GM12878 (cell line): ENCODE results near the gene SHFL. TPM values are rescaled to one million over a fixed set of nuclear protein-coding genes. Genes with fewer than 3 reads are reported as not detected.

ENCODE experiments used
- ATAC-seq: fragments of 200-7000 bp; cut with Tn5 transposase; 3 replicates; pipeline ENCODE4 v1.9.1; 2020; ENCODE audit warnings: mild to moderate bottlenecking, moderate library complexity
- BruUV-seq: library from RNA; stranded (reverse); fragments of 400-500 nt; replicated peaks from 2 replicates; lab custom pipeline; 2021; lab: Mats Ljungman, UMichigan
- CTCF ChIA-PET: fragments of 300-600 bp; sonication (Branson Sonifier 250); formaldehyde crosslinking; extraction: SDS; loops from one replicate; lab custom pipeline; 2021; ENCODE audit warnings: inconsistent platforms; lab: Yijun Ruan, JAX
- POLR2A ChIA-PET: fragments of 350-600 bp; formaldehyde crosslinking; extraction: SDS; loops from one replicate; lab custom pipeline; 2021; ENCODE audit warnings: inconsistent platforms; lab: Charles Lee
- RAD21 ChIA-PET: fragments of 300-600 bp; sonication (Branson Sonifier 250); formaldehyde crosslinking; loops from one replicate; lab custom pipeline; 2023; ENCODE audit warnings: antibody characterized with exemption; ENCODE audit not compliant: unreplicated experiment; lab: Charles Lee
- SMC1A ChIA-PET: fragments of 300-600 bp; sonication (Branson Sonifier 250); formaldehyde crosslinking; loops from one replicate; lab custom pipeline; 2023; ENCODE audit not compliant: unreplicated experiment, uncharacterized antibody; lab: Charles Lee
- DNase-seq: peaks from one replicate; pipeline ENCODE4 v3.0.0-alpha.2; 2011; ENCODE audit warnings: low read depth, low spot score
- FAIRE-seq: peaks from 3 replicates; lab custom pipeline; 2011; peaks lifted over from hg19 to GRCh38; lab: Jason Lieb, UNC
- H2AFZ ChIP-seq: 2 replicates; pipeline ENCODE4 v1.6.0; 2011; ENCODE audit warnings: low read depth, low read length, control low read depth; ENCODE audit not compliant: control insufficient read depth
- H3K27ac ChIP-seq: 2 replicates; pipeline ENCODE4 v1.5.1; 2011; ENCODE audit warnings: control low read depth; ENCODE audit not compliant: control insufficient read depth, insufficient read depth
- H3K27me3 ChIP-seq, 2 experiments: replicated peaks in 1 of 2; 2 replicates each; pipeline versions ENCODE4 v1.6.0 to v1.6.1; 2011; ENCODE audit warnings: low read length in 1 of 2; ENCODE audit not compliant: control insufficient read depth in 2 of 2, insufficient read depth in 2 of 2
- H3K36me3 ChIP-seq, 2 experiments: 2 replicates each; pipeline ENCODE4 v1.5.1; 2011; ENCODE audit warnings: low read length in 1 of 2; ENCODE audit not compliant: control insufficient read depth in 2 of 2, insufficient read depth in 2 of 2
- H3K4me1 ChIP-seq: 2 replicates; pipeline ENCODE4 v1.6.1; 2011; ENCODE audit warnings: mild to moderate bottlenecking, low read length, moderate library complexity, mixed read lengths; ENCODE audit not compliant: control insufficient read depth, insufficient read depth
- H3K4me2 ChIP-seq: 2 replicates; pipeline ENCODE4 v1.6.0; 2011; ENCODE audit warnings: control low read depth; ENCODE audit not compliant: control insufficient read depth, insufficient read depth
- H3K4me3 ChIP-seq: fragments of 200-600 bp; sonication (generic); 2 replicates; pipeline ENCODE4 v1.5.1; 2016
- H3K79me2 ChIP-seq: 2 replicates; pipeline ENCODE4 v1.6.0; 2011; ENCODE audit warnings: low read length; ENCODE audit not compliant: control insufficient read depth, insufficient read depth
- H3K9ac ChIP-seq: 2 replicates; pipeline ENCODE4 v1.8.0; 2011; ENCODE audit warnings: low read length, control low read depth, mixed read lengths; ENCODE audit not compliant: control insufficient read depth, insufficient read depth
- H3K9me3 ChIP-seq: replicated peaks from 3 replicates; pipeline ENCODE4 v1.5.1; 2011; ENCODE audit warnings: mild to moderate bottlenecking, low read length; ENCODE audit not compliant: control insufficient read depth, insufficient read depth
- H4K20me1 ChIP-seq: 2 replicates; pipeline ENCODE4 v1.6.0; 2011; ENCODE audit not compliant: control insufficient read depth, insufficient read depth
- ATF7 ChIP-seq: fragments of 450-650 bp; IDR thresholded peaks from 2 replicates; pipeline ENCODE4 v1.6.1; 2016; ENCODE audit warnings: low read depth, mild to moderate bottlenecking
- DPF2 ChIP-seq: fragments of 450-650 bp; IDR thresholded peaks from 2 replicates; pipeline ENCODE4 v1.6.1; 2017; ENCODE audit warnings: mild to moderate bottlenecking
- EED ChIP-seq: sonication (generic); IDR thresholded peaks from 2 replicates; pipeline ENCODE4 v1.6.1; 2016; ENCODE audit warnings: antibody characterized with exemption, low read depth
- EGR1 ChIP-seq, 2 experiments: IDR thresholded peaks; 1 replicate in 1 of 2; 2 replicates in 1 of 2; pipeline ENCODE4 v1.6.1; 2011 to 2012; ENCODE audit warnings: low read depth in 2 of 2, low read length in 2 of 2, borderline replicate concordance in 1 of 2, mild to moderate bottlenecking in 1 of 2, moderate library complexity in 1 of 2
- IKZF2 ChIP-seq, 2 experiments: fragments of 450-650 bp; IDR thresholded peaks; 2 replicates each; pipeline ENCODE4 v1.6.1; 2017; ENCODE audit warnings: mild to moderate bottlenecking in 2 of 2, moderate library complexity in 2 of 2
- IRF4 ChIP-seq: IDR thresholded peaks from 2 replicates; pipeline ENCODE4 v1.6.1; 2011; ENCODE audit warnings: low read depth, low read length
- MTA2 ChIP-seq: fragments of 450-650 bp; IDR thresholded peaks from 2 replicates; pipeline ENCODE4 v1.6.1; 2016; ENCODE audit warnings: low read depth, mild to moderate bottlenecking, moderate library complexity
- MYC ChIP-seq: IDR thresholded peaks from 2 replicates; pipeline ENCODE4 v1.6.1; 2011; ENCODE audit warnings: mild to moderate bottlenecking, low read length, moderate library complexity, inconsistent platforms; ENCODE audit not compliant: insufficient read depth, insufficient replicate concordance, insufficient read length, severe bottlenecking
- NFIC ChIP-seq: IDR thresholded peaks from 2 replicates; pipeline ENCODE4 v1.6.1; 2012; ENCODE audit warnings: low read depth, mild to moderate bottlenecking, inconsistent platforms, low read length, moderate library complexity
- PML ChIP-seq: IDR thresholded peaks from 2 replicates; pipeline ENCODE4 v1.6.1; 2012; ENCODE audit warnings: low read length, inconsistent platforms
- POLR2AphosphoS5 ChIP-seq: IDR thresholded peaks from 2 replicates; pipeline ENCODE4 v1.6.1; 2011; ENCODE audit warnings: mild to moderate bottlenecking, low read length, inconsistent platforms
- POU2F2 ChIP-seq: IDR thresholded peaks from 3 replicates; pipeline ENCODE4 v1.6.1; 2011; ENCODE audit warnings: low read depth, mild to moderate bottlenecking, low read length, borderline replicate concordance
- RELA ChIP-seq: fragments of 450-650 bp; IDR thresholded peaks from 2 replicates; pipeline ENCODE4 v1.8.0; 2014; ENCODE audit warnings: borderline replicate concordance; ENCODE audit not compliant: partially characterized antibody
- RUNX3 ChIP-seq: IDR thresholded peaks from 2 replicates; pipeline ENCODE4 v1.6.1; 2012; ENCODE audit warnings: low read length, inconsistent platforms
- SIN3A ChIP-seq: IDR thresholded peaks from 2 replicates; pipeline ENCODE4 v1.6.1; 2012; ENCODE audit warnings: low read depth, low read length, improper control_type of control experiment
- SPI1 ChIP-seq: IDR thresholded peaks from 2 replicates; pipeline ENCODE4 v1.6.1; 2011; ENCODE audit warnings: low read depth, mild to moderate bottlenecking, low read length, moderate library complexity, borderline replicate concordance; ENCODE audit not compliant: insufficient read depth
- SRF ChIP-seq, 2 experiments: IDR thresholded peaks; 2 replicates each; pipeline ENCODE4 v1.6.1; 2011; ENCODE audit warnings: low read depth in 2 of 2, low read length in 2 of 2, mild to moderate bottlenecking in 1 of 2, moderate library complexity in 1 of 2
- YY1 ChIP-seq: IDR thresholded peaks from 2 replicates; pipeline ENCODE4 v1.6.1; 2011; ENCODE audit warnings: low read depth, mild to moderate bottlenecking, low read length
- ZBED1 ChIP-seq: IDR thresholded peaks from 2 replicates; pipeline ENCODE4 v1.6.1; 2016; ENCODE audit warnings: borderline replicate concordance
- ZNF217 ChIP-seq: fragments of 450-650 bp; IDR thresholded peaks from 2 replicates; pipeline ENCODE4 v1.6.1; 2017; ENCODE audit warnings: antibody characterized with exemption, mild to moderate bottlenecking
- whole genome bisulfite sequencing: methylation state at CpG from one replicate; pipeline ENCODE4 v1.1.6; 2016; ENCODE audit warnings: low lambda C conversion rate; ENCODE audit not compliant: insufficient replicate concordance, insufficient coverage; ENCODE audit errors: missing lambda C conversion rate; 5-methylcytosine and 5-hydroxymethylcytosine counted together
- in situ Hi-C: fragments of 300-500 bp; cut with MboI; formaldehyde crosslinking; loops from 9 replicates; pipeline ENCODE4 v1.14.3; 2018; ENCODE audit warnings: mixed read lengths
- intact Hi-C: fragments of 100-400 bp; cut with micrococcal nuclease; formaldehyde crosslinking; loops from one replicate; pipeline ENCODE4 v1.14.2; 2022; ENCODE audit not compliant: unreplicated experiment
- polyA plus RNA-seq, 11 experiments: library from polyadenylated mRNA; depleted of rRNA in 4 of 11; unstranded in 6 of 11; stranded (reverse) in 5 of 11; fragments of >200 nt; fragmentation: Nextera tagmentation in 4 of 11; fragmentation: Illumina TruSeq in 1 of 11; extraction: Ambion mirVana in 4 of 11; extraction: Trizol in 1 of 11; gene quantifications; 1 replicate in 1 of 11; 2 replicates in 10 of 11; pipeline versions ENCODE4 v1.2.1 to v1.2.3, GENCODE V29; 2011 to 2016; ENCODE audit warnings: inconsistent platforms in 2 of 11, missing spikeins in 2 of 11, low read depth in 1 of 11
- total RNA-seq, 4 experiments: library from RNA; depleted of rRNA in 3 of 4; stranded (reverse); fragments of >200 nt in 3 of 4; fragmentation: Illumina TruSeq in 1 of 4; extraction: Trizol in 1 of 4; gene quantifications; 2 replicates each; pipeline versions ENCODE4 v1.2.1 to v1.2.3, GENCODE V29; 2013 to 2021
- TF ChIP-seq, protein P1 (sequence below): fragments of 450-650 bp; formaldehyde crosslinking; IDR thresholded peaks from 2 replicates; pipeline ENCODE4 v1.4.0; 2022; ENCODE audit warnings: mild to moderate bottlenecking, moderate library complexity

Gene SHFL
- total and polyA plus RNA-seq, 10 of the 15 experiments (the other 5 are each of a cell fraction or from before 2014, with no cell fraction given), result 8.0 to 83.8 (median 40.7) TPM

DNA sequence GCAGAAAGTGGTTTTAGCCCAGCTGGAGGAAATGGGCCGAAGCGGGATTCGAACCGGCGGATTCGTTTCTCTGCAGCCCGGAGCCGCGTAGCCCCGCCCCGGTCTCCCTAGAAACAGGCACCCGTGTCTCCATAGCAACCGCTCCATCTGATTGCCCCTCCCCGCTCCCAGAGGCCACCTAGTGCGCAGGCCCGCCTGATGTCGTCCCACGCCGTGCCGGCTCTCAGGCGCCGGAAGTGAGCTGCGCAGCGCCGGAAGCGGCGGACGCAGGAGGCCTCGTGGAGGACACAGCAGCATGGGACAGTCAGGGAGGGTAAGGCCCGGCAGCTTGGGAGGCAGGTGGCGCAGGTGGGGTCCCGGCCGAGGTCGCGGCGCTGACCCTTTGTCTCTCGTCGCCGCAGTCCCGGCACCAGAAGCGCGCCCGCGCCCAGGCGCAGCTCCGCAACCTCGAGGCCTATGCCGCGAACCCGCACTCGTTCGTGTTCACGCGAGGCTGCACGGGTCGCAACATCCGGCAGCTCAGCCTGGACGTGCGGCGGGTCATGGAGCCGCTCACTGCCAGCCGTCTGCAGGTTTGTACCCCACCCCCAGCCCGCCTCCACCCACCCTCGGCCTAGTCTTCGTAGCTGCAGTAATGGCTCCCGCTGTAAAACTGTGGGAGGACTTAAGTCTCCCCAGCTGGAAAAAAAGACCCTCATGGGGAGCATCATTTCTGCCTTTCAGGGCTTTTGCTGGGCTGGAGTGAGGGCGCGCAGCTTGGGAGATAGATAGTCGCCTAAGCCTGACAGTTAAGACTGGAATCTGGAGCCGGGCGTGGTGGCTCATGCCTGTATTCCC is 20.2 kb downstream of the SHFL start, which contains the start of gene PPAN:
PPAN (plus strand) TSS at position 263 of the 837 bp plus-strand sequence; CDS start at position 296, 33 bp downstream.
- Histone ChIP-seq H3K4me1 (peaks cover 54% of the 10 kb centered on the region), H3K27me3 (no peaks in the 10 kb centered on the region), H3K27ac (peak within 1 kb of the TSS; percentile 100), H3K9ac (peak within 1 kb of the TSS; percentile 95), H3K9me3 (no peaks in the 10 kb centered on the region), H3K79me2 (peaks cover 50% of the 10 kb centered on the region), H3K4me3 (peak within 1 kb of the TSS; percentile 79), H3K36me3 (peaks cover 18 to 30% of the 10 kb centered on the region in 2 experiments; a peak in 3 of 4 replicates), H2AFZ (peak within 1 kb of the TSS; percentile 55; the same call in 1 of the 2 replicates), H4K20me1 (no peaks in the 10 kb centered on the region), H3K4me2 (peak within 1 kb of the TSS; percentile 97)
- intact Hi-C loops, result loop anchor here (10.0 kb wide), 1 partner anchor 278 kb away; the partner anchor contains the start of gene TYK2
- DNase-seq (peak; percentile 93), FAIRE-seq (peak; percentile 78), ATAC-seq (peak; percentile 61)
- SMC1A ChIA-PET, result interaction anchor here (0.9 to 2.3 kb wide), 4 partner anchors 8 to 143 kb away, joined by 3 to 10 read pairs (median 5); no protein-coding TSS in a partner anchor
- in situ Hi-C loops, result no loop called here
- POLR2A ChIA-PET, result interaction anchor here (0.6 to 4.6 kb wide), 10 partner anchors 8 to 139 kb away, joined by 3 to 25 read pairs (median 4); partner anchors contain the start of genes DNMT1 and S1PR2
- 1% methylated on average over 67 of the region's 71 CpGs for WGBS
- RAD21 ChIA-PET, result interaction anchor here (0.5 to 2.7 kb wide), 7 partner anchors 10 to 143 kb away, joined by 3 to 9 read pairs (median 4); no protein-coding TSS in a partner anchor
- BruUV-seq, result no TSS peak
- CTCF ChIA-PET, result interaction anchor here (0.5 to 1.6 kb wide), 5 partner anchors 10 to 132 kb away, joined by 3 read pairs; no protein-coding TSS in a partner anchor
- TF ChIP-seq ZBED1 (no peak; the same call in 1 of the 2 replicates), PML (no peak), POLR2AphosphoS5 (peak; percentile 80), ATF7 (0 out of 2 replicates have a peak, but pooled peaks have one; percentile 9), IRF4 (0 out of 2 replicates have a peak, but pooled peaks have one; percentile 6), EGR1 (IDR thresholded peaks at IDR 0.05; ENCODE audit: borderline replicate concordance in 1 of 2, low read depth in 2 of 2, low read length in 2 of 2) (0 out of 3 replicates have a peak, but pooled peaks of 1 of the 2 experiments have one; percentile 16), MYC (peak; percentile 99), SRF (IDR thresholded peaks at IDR 0.05; ENCODE audit: low read depth in 2 of 2, low read length in 2 of 2) (peak; percentile 20 to 79; a peak in 1 of 4 replicates), MTA2 (no peak), YY1 (peak; percentile 34), ZNF217 (no peak), IKZF2 (IDR thresholded peaks at IDR 0.05) (no peak), RELA (no peak), SIN3A (peak; percentile 94), DPF2 (0 out of 2 replicates have a peak, but pooled peaks have one; percentile 15), SPI1 (no peak), POU2F2 (peak; percentile 57; the same call in 1 of the 3 replicates), EED (0 out of 2 replicates have a peak, but pooled peaks have one; percentile 43), NFIC (no peak), RUNX3 (no peak; the same call in 1 of the 2 replicates)
- TF ChIP-seq, protein P1, sequence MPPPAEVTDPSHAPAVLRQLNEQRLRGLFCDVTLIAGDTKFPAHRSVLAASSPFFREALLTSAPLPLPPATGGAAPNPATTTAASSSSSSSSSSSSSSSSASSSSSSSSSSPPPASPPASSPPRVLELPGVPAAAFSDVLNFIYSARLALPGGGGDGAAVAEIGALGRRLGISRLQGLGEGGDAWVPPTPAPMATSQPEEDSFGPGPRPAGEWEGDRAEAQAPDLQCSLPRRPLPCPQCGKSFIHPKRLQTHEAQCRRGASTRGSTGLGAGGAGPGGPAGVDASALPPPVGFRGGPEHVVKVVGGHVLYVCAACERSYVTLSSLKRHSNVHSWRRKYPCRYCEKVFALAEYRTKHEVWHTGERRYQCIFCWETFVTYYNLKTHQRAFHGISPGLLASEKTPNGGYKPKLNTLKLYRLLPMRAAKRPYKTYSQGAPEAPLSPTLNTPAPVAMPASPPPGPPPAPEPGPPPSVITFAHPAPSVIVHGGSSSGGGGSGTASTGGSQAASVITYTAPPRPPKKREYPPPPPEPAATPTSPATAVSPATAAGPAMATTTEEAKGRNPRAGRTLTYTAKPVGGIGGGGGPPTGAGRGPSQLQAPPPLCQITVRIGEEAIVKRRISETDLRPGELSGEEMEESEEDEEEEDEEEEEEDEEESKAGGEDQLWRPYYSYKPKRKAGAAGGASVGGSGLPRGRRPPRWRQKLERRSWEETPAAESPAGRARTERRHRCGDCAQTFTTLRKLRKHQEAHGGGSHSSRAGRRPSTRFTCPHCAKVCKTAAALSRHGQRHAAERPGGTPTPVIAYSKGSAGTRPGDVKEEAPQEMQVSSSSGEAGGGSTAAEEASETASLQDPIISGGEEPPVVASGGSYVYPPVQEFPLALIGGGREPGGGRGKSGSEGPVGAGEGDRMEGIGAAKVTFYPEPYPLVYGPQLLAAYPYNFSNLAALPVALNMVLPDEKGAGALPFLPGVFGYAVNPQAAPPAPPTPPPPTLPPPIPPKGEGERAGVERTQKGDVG (CRISPR knock-in tag), result no peak
